Head of caudate nucleus (tissue), 42 donors: ENCODE data around the gene OXGR1.
"Not testable (repeated sequence)": the region's sequence is repeated elsewhere in the genome, so short reads cannot be mapped to it uniquely, and the experiment has no call there.

Experiments
- DNase-seq, 42 donors: peaks; one replicate each; pipeline versions ENCODE4 v3.0.0 to v3.0.0-alpha.2; 2020 to 2021; ENCODE audit warnings: mixed read lengths in 7 of 42
- intact Hi-C: fragments of 100-400 bp; cut with DNase I; formaldehyde crosslinking; loops from one replicate; pipeline ENCODE4 v1.15.0; 2022

The OXGR1 gene

GRCh38 chr13:96994017-96994857 lies at the start of gene OXGR1:
Gene OXGR1 (minus strand): TSS chr13:96994476. CDS start chr13:96987759, 6,717 bp downstream.
- intact Hi-C loops = no loop called here
- DNase-seq = peak in 39 of 42 donors; percentile 23 to 82 (median 56)

DNA sequence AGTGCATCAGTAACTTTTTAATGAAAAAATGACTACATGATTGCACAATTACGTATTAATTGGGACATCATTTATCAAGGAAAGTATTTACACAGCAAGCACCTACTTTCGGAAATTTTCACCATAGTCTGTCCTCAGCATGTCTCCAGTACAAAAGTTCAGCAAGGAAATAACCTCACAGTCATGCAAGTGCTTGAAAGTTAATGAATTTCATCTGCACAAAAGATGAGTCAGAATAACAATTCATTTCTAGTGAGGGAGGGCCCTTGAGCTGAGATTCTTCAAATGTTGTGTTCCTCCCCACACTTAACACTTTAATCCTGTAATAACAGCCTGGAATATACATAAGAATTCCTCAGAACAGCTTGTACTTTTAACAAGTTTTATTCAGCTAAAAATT lies 49.0 kb upstream of the OXGR1 start:
- DNase-seq = peak in 2 of 42 donors; percentile 21 to 35
- intact Hi-C loops = no loop called here

DNA sequence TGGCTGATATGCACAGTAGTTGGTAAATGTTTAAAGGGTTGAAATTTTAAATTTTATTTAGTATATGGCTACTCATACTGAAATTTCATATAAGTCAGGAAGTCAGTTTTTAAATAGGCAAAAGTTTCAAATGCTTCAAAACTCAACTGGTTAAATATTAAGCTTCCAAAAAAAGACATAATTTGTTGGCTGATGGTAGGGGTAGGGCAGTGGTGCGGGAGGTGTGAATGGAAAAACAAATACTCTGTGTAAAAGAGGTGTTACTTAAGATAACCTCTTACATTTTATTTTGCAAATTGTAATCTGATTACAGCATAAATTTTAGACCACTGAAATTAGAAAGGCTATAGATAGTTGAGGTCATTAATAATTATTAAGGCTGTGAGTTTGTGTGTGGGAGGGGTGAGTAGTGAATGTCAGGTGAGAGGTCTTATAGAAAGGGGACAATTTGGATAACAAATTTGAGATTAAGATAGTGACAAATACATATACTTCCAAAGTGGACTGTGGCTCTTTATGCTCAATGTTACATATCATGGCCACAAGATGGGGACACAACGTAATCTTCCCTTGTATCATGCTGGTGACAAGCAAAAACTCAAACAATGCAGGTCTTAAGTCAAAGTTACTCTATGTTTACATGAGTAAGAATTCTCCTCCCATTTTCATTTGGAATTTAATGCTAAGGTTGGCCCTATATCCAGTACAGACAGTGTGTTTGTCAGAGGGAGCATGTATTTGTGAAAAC lies 36.6 kb upstream of the OXGR1 start:
- intact Hi-C loops = no loop called here
- DNase-seq = peak in 2 of 42 donors; percentile 21 to 40

- peak; percentile 13 to 89 (median 72) for DNase-seq
- intact Hi-C loops = no loop called here
Observed at GRCh38 chr13:97028441-97029299, 34.4 kb upstream of the OXGR1 start.

DNA sequence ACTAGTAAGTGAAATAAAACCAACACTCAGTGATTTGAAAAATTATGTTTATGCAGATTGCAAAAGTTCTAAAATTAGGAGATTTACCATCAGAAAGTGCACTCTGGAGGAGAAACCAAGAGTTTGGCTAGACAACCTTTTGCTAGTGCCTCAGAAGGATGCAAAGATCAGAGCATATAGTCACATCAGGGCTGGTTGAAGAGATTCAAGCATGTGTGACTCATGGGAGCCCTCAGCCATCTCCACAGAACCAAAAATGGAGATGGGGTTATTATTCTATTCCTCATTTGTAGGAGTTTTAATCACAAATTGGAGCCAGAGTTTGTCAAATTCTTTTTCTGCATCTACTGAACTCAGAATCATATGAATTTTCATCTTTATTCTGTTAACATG lies 32.9 kb upstream of the OXGR1 start:
- intact Hi-C loops = no loop called here
- DNase-seq = peak in 7 of 42 donors; percentile 12 to 52 (median 35)

DNA sequence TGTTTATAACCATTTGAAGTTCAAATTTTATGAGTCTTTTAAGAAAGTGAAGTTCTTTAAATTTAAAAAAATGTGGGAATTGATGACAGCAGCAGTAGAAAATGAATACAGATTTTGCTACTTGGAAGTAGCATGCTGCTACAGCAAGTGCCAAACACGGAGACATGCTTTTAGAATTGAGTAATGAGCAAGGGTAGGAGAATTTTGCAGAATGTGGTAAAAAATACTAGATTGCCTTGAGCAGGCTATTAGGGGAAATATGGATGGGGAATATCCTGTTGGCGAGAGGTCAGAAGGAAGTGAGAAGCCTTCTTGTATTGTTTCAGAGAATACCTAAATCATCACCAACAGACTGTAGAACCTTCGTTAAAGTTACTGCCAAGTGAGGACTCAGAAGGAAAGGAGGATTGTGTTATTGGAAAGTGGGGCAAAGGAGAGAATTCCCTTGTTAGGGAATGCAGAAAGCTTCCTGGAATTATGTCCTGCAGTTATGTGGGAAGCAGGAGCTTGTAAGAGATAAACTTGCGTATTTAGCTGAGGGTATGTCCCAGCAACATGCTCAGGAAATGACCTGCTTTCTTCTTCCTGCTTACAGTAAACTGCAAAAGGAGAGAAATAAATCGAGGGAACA lies 32.4 kb upstream of the OXGR1 start:
- DNase-seq = no peak
- intact Hi-C loops = no loop called here

GRCh38 chr13:97023812-97024211 lies 29.5 kb upstream of the OXGR1 start:
- DNase-seq, intact Hi-C loops: not testable (repeated sequence)

DNA sequence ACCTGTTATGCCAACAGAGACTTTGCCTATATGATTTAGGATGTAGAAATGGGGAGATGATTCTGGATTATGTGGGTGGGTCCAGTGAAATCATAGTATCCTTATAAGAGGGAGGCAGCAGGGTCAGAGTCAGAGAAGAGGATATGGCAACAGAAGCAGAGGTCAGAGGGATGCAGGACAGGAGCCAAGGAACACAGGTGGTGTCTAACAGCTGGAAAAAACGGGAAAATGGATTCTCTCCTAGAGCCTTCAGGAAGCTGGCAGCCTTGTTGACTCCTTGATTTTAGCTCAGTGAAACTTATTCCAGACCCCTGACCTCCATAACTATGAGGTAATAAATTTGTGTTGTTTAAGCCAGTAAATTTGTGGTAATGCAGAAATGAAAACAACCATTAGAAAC lies 28.8 kb upstream of the OXGR1 start:
- DNase-seq = no peak
- intact Hi-C loops = no loop called here

DNA sequence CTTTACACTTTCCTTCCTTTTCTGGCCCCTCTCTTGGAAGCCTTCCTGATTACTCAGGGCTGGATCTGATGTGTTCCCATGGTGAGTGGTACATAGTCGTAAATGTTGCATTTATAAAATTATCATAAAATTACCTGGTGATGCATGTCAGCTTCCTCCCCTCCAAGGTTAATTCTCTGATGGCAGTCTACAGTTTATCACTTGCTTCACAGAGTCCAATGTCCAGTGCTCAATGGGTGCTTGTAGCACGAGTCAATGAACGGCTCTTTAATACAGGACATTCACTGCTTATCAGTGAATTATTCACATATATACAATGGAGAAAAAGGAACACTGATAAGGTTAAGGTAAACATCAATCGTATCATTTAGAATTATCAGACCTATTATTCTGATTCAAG lies 27.0 kb upstream of the OXGR1 start:
- no peak for DNase-seq
- intact Hi-C loops = no loop called here

GRCh38 chr13:97020689-97021240 lies 26.5 kb upstream of the OXGR1 start:
- peak in 7 of 42 donors; percentile 15 to 60 (median 29) for DNase-seq
- intact Hi-C loops = no loop called here

- intact Hi-C loops = no loop called here
- DNase-seq = no peak
Observed at GRCh38 chr13:97020194-97020593, 25.9 kb upstream of the OXGR1 start.

DNA sequence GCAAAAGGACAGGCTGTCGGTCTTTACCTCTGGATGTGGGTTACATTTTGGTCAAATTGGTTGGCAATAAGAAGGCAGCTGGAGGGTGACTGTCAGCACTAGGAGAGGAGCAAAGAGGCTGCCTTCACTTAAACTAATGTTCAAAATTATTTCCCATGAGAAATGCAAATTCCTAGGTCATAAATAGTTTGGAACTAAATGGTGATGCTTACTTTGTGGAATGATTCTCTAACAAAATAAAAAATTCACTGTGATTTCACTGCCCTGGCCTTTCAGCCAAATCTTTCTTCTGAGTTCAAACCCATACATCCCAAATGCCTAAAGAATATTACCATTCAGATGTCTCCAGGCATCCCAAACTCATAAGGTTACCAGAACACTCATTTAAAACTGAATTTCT lies 25.0 kb upstream of the OXGR1 start:
- intact Hi-C loops = no loop called here

DNA sequence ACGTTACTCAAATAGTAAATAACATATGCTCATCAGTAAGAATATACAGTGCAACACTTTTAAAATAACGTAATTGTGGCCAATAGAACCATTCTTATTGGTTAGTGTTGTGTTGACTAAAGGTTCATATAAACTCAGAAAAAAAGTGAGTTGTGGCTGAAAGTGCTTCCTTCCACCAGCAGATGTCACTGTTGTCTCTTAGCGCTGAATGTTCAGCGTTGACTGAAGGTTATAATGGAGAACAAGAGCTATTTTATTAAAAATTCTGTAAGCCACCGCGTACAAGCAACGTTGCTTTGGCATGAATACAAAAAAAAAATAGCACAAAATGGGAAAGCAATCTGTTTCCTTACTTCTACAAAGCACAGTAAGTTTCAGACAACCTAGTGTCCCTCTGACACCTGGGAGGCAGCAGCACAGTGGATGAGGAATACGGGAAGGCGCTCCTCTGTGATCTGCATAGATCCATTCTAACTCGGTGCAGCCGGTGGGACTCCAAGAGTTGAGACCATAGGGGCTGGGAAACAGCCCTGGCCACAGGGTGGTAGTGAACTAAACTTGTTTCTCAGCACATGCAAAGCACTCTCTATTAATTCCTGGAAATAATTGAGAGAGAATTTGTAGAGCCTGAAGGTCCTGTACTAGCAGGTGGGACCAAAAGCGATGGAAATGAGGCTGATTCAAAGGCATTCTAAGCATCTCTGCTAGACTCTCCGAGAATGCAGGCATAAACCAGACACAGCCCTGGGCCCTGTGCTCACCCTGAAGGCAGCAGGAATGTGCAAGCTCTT lies 23.9 kb upstream of the OXGR1 start:
- intact Hi-C loops = no loop called here
- peak in 37 of 42 donors; percentile 7 to 83 (median 56) for DNase-seq

More for the DNA sequence above, 25.0 kb upstream of the OXGR1 start:
- DNase-seq = no peak

GRCh38 chr13:97017322-97017721 lies 23.0 kb upstream of the OXGR1 start:
- no peak for DNase-seq
- intact Hi-C loops = no loop called here

GRCh38 chr13:97015661-97016350 lies 21.5 kb upstream of the OXGR1 start:
- intact Hi-C loops = no loop called here
- no peak for DNase-seq

GRCh38 chr13:97012251-97013048 lies 18.2 kb upstream of the OXGR1 start:
- intact Hi-C loops = no loop called here
- no peak for DNase-seq
